Vagina (tissue), 2 donors: ENCODE data around the gene SPHKAP.
"Not testable (repeated sequence)": the region's sequence is repeated elsewhere in the genome, so short reads cannot be mapped to it uniquely, and the experiment has no call there.

Source experiments
- CTCF ChIP-seq, 3 experiments: fragments of 450-650 bp in 2 of 3; fragments of 200-600 bp in 1 of 3; sonication (generic) in 1 of 3; IDR thresholded peaks; one replicate each; pipeline ENCODE4 v1.5.1; 2017 to 2019; ENCODE audit warnings: antibody characterized with exemption in 3 of 3, mild to moderate bottlenecking in 2 of 3, moderate library complexity in 2 of 3
- POLR2A ChIP-seq, 2 donors: fragments of 450-650 bp; IDR thresholded peaks; one replicate each; pipeline ENCODE4 v1.6.1; 2017; ENCODE audit warnings: antibody characterized with exemption in 2 of 2, mild to moderate bottlenecking in 2 of 2, moderate library complexity in 2 of 2

- not testable (repeated sequence) for TF ChIP-seq CTCF, POLR2A (IDR thresholded peaks at IDR 0.05)
Measured at GRCh38 chr2:228076695-228077094, 104.8 kb downstream of the SPHKAP start.
